HG02763 (cell line): Measurements from ENCODE around the gene UMPS.
A peak's percentile ranks its signal among the peaks of the same experiment; 100 is the strongest.
"Not testable (repeated sequence)": the region's sequence is repeated elsewhere in the genome, so short reads cannot be mapped to it uniquely, and the experiment has no call there.

Experiments
- ATAC-seq: cut with Tn5 transposase; IDR thresholded peaks from one replicate; pipeline ENCODE4 v1.9.1; 2021; ENCODE audit warnings: mild to moderate bottlenecking, moderate library complexity; ENCODE audit not compliant: unreplicated experiment

Gene UMPS

DNA sequence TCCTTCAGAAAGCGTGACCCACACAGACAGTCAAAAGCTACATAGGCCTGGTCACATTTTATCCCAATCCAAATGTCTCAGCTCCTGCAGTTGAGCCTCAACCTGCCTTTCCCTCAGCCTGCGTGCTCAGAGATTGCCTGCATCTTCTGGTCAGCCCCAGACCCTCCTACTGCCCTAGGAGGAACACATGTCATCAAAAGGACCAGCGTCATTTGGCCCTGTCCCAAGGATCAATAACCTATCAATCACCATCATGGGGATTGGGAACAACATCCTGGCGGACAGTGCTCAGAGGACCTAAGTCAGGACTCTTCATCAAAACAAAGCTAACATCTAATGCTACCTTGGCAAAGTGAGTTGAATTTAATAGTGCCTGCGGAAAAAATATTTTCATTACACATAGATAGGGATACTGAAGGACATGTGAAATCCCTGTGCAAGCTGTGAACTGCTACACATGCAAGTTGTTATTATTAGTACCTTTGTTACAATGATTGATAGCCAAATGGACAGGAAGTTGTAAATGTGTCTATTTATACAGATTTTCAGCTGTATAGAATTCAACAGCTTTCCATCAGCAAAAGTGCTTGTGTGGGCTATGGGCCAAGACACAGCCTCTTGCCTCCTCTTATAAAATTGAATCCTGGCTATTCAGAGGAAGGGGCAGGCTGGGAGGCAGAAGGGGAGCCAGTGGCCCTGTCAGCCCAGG lies 47.7 kb downstream of the UMPS start:
- no peak for ATAC-seq

DNA sequence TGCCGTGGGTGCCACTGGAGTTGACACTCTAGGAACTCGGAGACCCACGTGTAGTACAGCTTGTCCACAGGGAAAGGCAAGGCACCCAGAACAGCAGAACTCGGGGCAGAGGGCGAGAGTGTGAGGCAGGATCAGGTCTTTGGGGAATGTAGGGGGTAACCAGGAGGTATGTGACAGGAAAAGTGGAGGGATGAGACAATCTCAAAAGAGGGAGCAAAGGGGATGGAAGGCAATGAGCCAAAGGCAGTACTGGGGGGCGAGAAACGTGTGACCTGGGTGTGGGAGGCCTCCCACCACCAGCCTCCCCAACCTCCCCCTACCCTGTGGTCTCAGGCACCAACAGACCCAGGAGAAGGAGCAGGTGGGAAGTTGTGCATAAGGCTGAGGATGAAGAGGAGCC lies 48.9 kb downstream of the UMPS start:
- no peak for ATAC-seq

DNA sequence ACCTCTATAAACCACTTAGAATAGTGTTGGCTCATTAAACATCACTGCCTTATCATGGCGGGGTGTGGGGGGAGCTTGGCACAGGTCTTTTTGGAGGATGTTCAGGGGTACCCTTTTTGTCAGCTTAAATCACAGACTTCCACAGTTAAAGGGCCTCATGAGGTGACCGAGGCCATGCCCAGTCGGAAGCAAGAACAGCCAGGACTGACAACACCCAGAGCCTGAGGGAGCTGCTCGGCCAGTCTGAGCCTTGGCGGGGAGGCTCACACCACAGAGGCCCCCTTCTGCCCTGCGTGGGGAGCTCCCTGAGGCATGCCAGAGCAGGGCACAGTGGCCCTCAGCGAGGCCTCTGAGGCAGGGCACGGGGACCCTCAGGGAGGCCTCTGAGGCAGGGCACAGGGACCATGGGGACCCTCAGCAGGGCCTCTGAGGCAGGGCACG lies 49.5 kb downstream of the UMPS start:
- no peak for ATAC-seq

DNA sequence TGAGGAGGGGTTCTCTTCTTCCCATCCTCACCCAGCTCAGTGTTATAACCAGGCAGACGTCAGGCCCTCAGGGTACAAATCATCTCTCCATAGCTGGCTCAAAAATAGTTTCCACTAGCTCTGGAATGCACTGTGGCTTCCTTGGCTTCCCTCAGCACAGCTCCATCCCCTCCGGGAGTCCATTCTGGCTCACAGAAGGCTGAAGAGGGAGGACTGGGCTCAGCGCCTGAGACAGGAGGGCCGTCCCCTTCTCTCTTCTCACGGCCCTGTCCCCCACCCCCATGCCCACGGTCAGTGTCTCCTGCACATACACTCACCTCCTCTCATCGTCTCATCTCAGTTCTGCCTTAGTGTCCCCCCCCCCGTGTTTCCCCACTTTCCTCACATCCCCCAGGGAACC lies 50.1 kb downstream of the UMPS start:
- no peak for ATAC-seq

DNA sequence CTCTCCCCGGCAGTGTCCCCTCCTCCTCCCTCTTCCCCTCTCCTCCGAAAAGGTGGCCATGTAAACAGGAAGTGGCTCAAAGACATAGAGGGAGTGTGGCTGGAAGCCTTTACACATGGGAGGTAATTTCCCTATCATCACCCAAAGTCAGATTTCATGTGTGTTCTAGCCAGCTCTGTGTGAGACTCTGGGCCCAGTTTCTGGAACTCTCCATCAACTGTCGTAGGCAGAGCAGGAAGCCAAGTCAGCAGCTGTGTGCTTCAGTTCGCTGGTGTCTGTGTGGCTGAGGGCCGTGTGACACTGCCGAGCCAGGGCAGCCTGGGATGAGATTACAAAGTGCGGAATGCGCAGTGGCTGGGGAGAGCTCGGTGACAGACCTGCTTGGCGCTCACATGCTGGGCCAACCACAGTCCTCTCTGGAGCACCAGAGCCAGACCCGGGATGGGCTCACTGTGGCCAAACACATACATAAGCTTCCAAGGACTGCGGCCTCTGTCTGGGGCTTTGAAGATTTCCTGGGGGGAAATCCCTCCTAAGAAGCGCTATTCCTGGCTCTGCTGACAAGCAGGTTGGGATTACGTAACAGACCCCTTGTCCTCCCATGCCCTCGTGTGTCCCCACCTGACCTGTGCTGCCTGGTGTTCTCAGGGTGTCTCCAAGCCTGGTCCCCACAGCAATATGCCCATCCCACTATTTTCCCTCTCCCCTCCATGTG lies 50.7 kb downstream of the UMPS start:
- no peak for ATAC-seq

DNA sequence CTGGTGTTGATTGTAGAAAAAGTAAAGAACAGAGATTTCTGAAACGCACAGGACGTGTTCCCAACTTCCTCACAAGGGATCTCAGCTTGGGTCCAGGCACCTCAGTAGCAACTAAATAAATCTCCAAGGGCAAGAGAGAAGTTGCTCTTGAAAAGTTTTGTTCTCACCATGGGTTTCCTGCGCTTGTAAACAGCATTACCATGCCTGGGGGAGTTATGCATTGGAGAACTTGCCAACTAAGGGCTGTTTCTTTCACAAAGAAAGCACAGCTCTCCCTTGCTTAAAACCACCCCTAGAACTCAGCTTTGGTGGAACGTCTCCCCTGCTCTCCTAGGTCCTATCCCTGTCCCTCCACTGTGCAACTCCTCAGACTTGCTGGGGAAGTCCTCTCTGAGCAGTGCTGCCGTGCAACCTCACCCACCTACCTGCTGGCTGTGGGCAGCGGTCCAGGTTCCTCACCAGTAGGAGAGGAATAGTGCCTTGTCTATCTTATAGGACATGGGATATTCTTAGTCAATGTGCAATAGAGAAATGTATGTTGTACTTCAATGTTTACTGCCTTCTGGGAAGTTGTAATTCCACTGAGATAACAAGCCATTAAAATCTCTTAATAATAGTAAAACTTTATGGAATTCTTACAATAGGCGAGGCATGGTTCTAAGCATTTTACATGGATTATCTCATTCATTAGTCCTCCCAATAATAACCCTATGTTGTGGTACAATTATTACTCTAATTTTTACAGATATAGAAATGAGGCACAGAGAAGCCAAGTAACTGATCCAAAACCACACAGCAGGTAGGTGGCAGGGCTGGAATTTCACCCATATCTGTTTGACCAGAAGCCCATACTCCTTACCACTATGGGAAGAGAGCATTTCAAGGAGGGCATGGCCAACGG lies 51.5 kb downstream of the UMPS start:
- no peak for ATAC-seq

DNA sequence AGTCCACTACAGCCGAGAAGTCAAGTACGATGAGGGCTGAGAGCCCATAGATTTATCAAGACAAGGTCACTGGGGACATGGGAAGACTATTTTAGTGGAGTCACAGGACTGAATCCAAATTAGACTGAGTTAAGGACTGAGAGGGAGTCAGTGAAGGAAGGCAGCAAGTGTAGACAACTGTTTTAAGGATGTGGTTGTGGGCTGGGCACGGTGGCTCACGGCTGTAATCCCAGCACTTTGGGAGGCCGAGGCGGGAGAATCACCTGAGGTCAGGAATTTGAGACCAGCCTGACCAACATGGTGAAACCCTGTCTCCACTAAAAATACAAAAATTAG lies 52.1 kb downstream of the UMPS start:
- not testable (repeated sequence) for ATAC-seq

DNA sequence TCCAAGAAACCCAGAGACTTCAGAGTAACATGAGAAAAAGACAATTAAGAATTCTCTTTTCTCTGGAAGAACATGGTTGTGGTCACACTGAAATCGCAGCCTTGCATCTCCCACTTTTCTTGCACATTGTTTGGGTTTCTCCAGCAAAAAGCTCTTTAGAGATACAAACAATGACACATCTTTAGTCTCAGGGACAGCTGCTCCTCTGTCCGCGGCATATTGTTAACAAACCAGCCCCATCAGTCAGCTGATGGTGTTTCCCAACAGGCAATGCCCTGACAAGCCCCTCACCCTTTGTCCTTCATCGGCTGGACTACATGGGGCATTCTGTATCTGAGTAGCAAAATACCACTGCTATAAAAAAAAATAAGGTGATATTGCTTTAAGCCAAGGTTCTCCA lies 53.4 kb downstream of the UMPS start:
- ATAC-seq = no peak

DNA sequence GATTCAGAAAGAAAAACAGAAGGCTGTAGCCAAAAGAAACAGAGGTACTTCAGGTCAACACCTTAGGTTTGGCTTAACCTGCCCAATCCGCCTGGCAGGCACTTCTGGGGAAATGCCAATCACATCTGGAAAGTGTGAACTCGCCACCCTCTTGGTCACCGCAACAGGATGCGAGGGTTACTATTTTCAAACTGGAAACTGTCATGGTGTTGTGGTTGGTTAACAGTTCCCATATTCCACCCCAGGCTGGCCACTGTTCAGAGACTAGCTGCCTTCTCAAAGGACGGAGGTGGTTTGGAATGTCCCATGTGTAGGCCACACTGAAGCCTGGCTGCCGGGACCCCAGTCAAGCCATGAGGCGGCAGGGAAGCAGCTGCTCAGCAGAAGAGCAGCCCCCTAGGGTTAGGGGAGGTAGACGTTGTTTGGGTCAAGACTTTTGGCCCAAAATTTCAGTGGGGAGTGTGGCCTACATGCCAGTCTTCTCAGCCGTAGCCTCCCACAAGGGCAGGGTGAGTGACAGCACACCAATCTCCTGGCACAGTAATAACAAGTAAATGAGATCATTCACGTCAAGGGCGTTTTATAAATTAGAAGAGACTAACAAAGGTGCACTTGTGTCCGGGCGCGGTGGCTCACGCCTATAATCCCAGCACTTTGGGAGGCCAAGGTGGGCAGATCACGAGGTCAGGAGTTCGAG lies 54.6 kb downstream of the UMPS start:
- ATAC-seq = peak; percentile 47

DNA sequence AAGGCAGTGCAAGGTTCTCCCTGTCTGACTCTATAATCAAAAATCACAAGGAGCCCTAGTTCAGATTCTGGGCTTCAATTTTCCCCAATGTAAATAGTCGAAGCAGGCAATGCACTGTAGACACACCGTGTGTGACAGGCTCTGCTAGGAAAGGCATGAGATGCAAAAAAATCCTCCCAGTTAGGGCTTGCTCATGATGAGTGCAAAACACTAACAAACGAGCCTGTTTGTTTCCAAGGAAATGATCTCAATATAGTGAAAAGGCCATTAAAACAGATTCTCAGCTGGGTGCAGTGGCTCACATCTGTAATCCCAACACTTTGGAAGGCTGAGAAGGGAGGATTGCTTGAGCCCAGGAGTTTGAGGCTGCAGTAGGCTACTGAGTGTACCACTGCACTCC lies 55.7 kb downstream of the UMPS start:
- no peak for ATAC-seq

DNA sequence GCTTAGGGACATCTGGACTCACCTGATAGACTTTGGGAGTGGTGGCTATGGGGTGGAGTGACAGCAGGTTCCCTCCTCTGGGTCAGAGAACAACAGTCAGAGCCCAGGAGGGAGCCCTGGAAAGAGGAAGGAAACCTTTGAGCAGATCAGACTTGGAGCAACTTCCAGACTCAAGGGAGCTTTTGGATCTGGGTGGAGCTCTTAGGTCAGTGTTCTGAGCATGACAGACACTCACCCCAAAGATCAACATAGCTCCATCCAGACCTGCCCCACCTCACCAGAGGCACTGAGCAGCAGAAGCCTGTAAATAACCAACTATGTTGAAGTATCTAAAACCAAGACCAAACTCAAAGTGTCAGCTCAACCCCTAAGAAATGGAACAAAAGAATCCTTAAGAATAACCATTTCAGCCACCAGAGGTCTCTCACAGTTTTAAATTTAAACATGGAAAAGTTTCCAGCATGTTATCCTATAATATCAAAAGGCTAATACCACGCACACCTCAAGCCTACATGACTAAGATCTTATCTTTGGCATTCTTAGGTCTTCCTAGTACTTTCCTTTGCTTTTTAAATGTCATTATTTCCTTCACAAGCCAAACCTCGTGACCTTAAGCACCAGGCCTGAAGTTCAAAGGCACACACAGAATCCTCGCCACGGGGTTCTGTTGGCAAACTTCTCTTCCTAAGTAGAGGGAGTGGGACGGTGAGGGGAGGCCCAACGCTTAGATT lies 56.4 kb downstream of the UMPS start:
- ATAC-seq = no peak

DNA sequence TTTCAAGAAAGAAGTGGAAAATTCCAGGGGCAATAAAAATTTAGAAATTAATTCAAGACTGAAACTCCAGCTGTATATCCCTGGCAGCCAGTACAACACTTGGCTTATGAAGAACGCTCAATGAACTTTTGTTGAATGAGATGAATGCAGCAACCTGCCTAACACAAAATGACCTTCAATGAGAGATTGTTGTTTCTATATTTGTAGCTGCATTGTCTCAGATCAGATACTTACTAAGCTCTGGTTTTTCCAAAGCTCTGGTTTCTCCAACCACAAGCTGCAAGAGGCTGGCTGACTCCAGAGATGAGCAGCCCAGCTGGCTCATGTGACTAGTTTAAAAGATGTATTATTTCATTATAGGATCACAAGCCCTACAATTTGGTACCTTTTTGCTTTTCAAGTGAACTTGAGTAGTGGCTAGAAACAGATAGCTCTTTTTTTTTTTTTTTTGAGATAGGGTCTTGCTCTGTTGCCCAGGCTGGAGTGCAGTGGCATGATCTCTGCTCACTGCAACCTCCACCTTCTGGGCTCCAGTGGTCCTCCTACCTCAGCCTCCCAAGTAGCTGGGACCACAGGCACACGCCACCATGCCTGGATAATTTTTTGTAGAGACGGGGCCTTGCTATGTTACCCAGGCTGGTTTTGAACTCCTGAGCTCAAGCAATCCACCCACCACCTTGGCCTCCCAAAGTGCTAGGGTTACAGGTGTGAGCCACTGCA lies 57.4 kb downstream of the UMPS start:
- no peak for ATAC-seq

DNA sequence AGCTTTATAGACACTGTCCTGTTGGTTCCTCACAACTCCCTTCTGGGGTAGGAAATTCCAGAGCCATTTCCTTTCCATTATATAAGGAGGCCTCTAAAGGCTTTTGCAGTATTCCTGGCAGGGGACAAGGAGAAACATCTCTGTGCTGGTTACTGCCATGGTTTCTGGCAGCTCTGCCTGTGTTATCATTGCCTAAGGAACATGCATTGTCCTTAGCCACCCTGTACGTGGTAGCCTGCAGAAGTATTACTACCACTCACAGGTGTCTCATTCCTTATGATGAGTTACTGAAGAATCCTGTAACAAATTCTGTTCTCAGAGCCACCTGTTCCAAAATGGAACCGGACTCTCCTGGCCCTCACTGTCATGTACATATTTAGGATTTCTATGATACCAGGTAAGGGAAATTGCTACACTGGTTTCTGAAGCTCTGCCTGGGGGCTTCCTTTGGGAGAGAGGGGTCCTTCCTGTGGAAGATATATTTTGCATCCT lies 58.0 kb downstream of the UMPS start:
- no peak for ATAC-seq

DNA sequence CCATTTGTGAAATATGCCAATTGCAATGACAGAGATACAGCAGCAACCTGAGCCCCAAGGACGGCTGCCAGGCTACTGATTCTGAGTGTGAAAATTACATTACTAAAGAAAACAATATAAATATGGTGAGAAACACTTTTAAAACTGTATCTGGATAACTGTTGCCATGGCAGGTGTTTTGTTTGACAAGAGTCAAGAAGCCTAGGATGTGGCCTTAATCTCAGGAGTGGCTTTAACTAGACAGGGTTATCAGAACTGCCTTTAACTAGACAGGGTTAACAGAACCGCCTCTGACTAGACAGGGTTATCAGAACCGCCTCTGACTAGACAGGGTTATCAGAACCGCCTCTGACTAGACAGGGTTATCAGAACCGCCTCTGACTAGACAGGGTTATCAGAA lies 58.9 kb downstream of the UMPS start:
- not testable (repeated sequence) for ATAC-seq

DNA sequence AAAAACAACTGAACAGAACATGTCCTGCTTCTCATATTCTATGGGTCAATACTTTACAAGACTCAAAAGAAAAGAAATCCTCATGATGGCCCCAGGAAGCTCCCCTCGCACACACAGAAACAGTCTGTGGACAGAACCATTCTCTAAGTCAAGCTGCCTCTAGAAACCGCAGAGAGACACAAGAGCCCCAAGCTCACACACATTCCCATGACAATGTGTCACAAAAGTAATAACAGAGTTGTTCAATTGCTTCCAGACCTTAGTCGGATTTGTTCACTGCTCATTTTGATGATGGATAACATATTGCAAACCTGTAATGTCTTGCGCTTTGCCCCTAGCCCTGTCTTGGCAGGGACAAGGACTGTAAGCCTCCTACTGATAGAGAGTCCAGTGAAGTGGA lies 60.9 kb downstream of the UMPS start:
- no peak for ATAC-seq

DNA sequence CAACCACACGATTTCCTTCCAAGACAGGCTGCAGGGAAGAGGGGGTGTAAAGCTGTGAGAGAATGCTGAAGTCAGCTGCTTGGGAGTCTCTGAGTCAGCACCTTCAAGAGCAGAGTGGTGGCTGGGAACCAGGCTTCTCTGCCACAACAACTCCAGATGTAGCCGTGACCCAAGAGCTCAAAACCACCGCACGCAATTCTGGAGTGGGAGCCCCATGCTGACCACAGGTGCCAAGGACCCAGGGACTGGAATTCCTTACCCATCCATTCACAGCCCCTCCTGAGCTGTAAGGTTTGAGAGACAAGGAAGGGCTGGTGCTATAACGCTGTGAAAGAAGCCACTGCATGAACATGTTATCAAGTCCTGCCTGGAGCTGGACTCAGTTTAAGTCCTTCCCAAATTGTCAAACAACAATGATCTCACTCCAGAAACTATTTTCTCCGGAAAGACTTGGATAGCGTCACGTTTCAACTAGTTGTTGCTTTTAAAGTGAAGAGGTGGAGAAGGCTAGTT lies 61.4 kb downstream of the UMPS start:
- ATAC-seq = no peak

DNA sequence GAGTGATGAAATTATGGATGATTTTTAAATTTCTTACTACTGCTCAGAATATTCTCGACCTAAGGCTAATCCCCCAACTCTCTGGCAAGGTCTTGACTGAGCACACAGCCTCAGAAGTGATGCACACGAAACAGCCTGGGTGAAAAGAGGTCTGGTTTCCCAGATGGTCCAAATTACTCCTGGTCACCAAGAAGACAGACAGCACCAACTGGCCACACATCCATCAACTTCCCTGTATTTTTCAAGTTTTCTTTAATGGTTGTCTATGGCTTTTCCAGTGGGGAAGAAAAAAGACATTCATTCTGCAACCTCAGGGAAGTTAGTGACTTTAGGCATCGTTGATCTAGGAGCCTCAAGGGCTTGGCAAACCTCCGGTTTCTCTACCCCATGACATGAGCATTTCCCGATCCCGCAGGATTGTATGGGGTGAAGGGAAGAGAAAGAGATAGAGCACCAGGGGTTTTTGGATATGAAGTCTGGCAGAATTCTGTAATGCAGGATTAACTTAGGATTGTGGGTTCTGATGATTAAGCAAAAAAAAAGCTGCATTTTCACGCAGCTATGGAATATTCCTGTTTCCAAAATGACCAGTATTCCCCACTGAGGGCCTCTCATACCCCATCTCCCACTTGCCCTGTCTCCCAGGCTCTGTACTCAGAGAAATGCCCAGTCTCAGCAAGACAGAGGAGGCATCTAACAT lies 62.2 kb downstream of the UMPS start:
- no peak for ATAC-seq

DNA sequence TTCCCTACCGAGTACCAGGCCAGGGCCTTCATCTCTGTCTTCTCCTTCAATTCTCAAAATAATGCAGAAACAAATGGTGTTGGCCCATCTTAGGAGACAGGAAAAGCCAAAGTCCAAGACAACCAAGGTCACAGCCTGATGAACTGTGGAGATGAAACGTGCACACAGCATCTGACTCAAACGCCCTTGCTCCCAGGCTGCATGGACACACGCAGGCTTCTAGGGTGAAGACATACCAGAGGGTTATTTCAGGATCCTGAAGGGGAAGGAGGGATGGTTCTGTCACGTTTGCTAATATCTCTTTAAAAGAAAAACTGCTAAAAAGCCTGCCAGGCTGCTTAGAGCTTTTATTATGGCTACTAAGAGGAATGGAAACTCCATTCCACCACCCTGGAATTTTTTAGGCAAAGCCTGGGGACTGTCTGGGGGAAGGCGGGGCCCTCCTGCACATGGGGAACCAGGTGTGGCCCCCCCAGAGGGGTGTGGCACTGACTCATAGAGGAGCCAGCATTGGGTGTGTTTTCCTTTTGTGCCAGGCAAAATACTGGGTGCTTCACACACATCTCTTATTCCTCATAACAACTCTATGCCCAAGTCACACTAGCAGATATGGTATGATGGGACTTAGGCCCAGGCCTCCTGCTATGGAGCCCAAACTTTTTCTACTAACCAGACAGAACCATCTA lies 62.9 kb downstream of the UMPS start:
- no peak for ATAC-seq
